22Rv1 (cell line): ENCODE results near the gene ATG4B.

Experiments
- H3K27ac ChIP-seq: fragments of 450-650 bp; 2 replicates; pipeline ENCODE4 v1.5.1; 2017
- CTCF ChIP-seq: fragments of 450-650 bp; IDR thresholded peaks from 2 replicates; pipeline ENCODE4 v1.5.1; 2017; ENCODE audit warnings: mild to moderate bottlenecking
- ZFX ChIP-seq: fragments of 450-650 bp; IDR thresholded peaks from 2 replicates; pipeline ENCODE4 v1.6.1; 2017; ENCODE audit warnings: antibody characterized with exemption, borderline replicate concordance

The ATG4B gene

GRCh38 chr2:241721852-241722251 is 84.4 kb downstream of the ATG4B start:
- no peak overlapping the region for H3K27ac ChIP-seq
- TF ChIP-seq ZFX: no peak
- no peak for TF ChIP-seq CTCF

- TF ChIP-seq ZFX (no peak), CTCF (no peak)
- H3K27ac ChIP-seq: no peak overlapping the region
These were observed 85.5 kb downstream of the ATG4B start for GRCh38 chr2:241722896-241723454.
